Measurements from ENCODE around the gene ATG7. TPM values are rescaled to one million over a fixed set of nuclear protein-coding genes. Genes with fewer than 3 reads are reported as not detected.
"Not testable (repeated sequence)": the region's sequence is repeated elsewhere in the genome, so short reads cannot be mapped to it uniquely, and the experiment has no call there.

The ATG7 gene
- total and polyA plus RNA-seq, 5 donors from 2014 or later, result 13.4 to 42.2 (median 15.3) TPM

DNA sequence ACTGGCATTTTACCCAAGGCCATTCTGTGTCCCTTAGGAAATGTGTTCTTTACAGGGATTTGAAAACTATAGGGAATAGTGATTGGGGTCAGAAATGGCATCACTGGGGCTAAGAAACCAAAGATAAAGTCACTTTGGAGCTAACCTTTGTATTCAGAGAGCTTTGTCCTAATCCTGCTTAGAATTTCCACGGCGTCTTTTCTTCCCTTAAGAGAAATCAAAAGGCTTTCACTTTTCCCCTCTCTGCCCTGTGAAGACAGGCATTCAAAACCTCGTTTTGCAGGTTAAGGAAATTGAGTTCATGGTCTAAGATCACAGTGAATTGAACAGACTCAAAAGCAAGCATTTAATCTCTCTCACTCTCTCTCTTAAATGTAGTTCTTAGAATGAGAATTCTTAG, 189.0 kb downstream of the ATG7 start:
- Mint-ChIP-seq H3K36me3 (peaks cover 7% of the 10 kb centered on the region), H3K27me3 (no peaks in the 10 kb centered on the region)
- no peaks in the 10 kb centered on the region for H3K27me3 ChIP-seq (ENCODE audit: control insufficient read depth, insufficient read depth, low read length)

DNA sequence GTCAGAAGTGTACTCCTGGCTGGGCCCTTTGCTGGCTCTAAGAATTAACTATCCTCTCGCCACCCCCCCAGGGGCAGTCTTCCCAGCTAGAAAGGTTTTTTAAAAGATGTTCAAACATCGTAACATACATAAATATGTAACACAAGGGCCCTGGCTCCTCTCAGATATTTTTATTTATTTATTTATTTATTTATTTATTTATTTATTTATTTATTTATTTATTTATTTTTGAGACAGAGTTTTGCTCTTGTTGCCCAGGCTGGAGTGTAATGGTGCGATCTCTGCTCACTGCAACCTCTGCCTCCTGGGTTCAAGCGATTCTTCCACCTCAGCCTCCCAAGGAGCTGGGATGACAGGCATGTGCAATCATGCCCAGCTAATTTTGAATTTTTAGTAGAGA, 190.5 kb downstream of the ATG7 start:
- not testable (repeated sequence) for H3K4me3 Mint-ChIP-seq; H3K27ac ChIP-seq (ENCODE audit: insufficient read depth, low read length, poor library complexity, severe bottlenecking); H3K27ac Mint-ChIP-seq; H3K9me3 ChIP-seq (ENCODE audit: control insufficient read depth in 2 of 2, low read length in 2 of 2); H3K4me1 ChIP-seq (ENCODE audit: control insufficient read depth, insufficient read depth, low read length, poor library complexity, severe bottlenecking); DNase-seq; H3K27me3 ChIP-seq (ENCODE audit: control insufficient read depth, insufficient read depth, low read length); H3K9me3 Mint-ChIP-seq; H3K4me1 Mint-ChIP-seq; H3K27me3 Mint-ChIP-seq; H3K4me3 ChIP-seq (ENCODE audit: low read depth, low read length); ATAC-seq (ENCODE audit: low read depth in 2 of 2); H3K36me3 ChIP-seq (ENCODE audit: control insufficient read depth, insufficient read depth, low read length)
- H3K36me3 Mint-ChIP-seq, result peaks cover 15% of the 10 kb centered on the region

More for the DNA sequence above, 189.0 kb downstream of the ATG7 start:
- Histone ChIP-seq H3K9me3 (ENCODE audit: control insufficient read depth in 2 of 2, low read length in 2 of 2) (no peaks in the 10 kb centered on the region), H3K4me3 (ENCODE audit: low read depth, low read length) (no peak overlapping the region), H3K27ac (ENCODE audit: insufficient read depth, low read length, poor library complexity, severe bottlenecking) (no peak overlapping the region), H3K4me1 (ENCODE audit: control insufficient read depth, insufficient read depth, low read length, poor library complexity, severe bottlenecking) (no peaks in the 10 kb centered on the region), H3K36me3 (ENCODE audit: control insufficient read depth, insufficient read depth, low read length) (no peaks in the 10 kb centered on the region)
- peaks cover 0 to 4% (median 0%) of the 10 kb centered on the region in 4 donors for H3K4me1 Mint-ChIP-seq
- DNase-seq, result no peak
- H3K9me3 Mint-ChIP-seq, result no peaks in the 10 kb centered on the region
- no peak overlapping the region for H3K27ac Mint-ChIP-seq
- no peak overlapping the region for H3K4me3 Mint-ChIP-seq
- no peak for ATAC-seq (ENCODE audit: low read depth in 2 of 2)

DNA sequence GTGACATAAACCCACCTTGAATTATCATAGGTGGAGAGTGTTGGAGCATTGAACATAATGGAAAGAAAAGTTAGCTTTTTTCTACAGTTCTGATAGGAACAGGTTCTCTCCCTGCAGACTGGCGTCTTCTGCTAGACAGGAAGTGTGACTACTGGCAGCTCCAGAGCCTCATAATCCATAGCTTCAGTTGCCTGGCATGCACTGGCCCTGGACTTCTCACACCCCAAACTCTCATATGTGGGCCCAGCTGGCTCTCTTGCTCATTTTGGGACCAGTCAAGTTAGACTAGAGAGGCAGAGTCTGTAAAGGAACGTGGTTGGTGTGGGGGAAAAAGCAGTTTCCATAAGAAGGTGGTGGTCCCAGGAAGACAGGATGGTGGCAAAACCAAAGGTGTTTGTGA, 191.4 kb downstream of the ATG7 start:
- Mint-ChIP-seq H3K27ac (peak overlapping the region in 1 of 3 donors; percentile 11), H3K4me3 (no peak overlapping the region), H3K9me3 (peaks cover 0 to 2% (median 0%) of the 10 kb centered on the region in 7 donors), H3K36me3 (peaks cover 20% of the 10 kb centered on the region), H3K27me3 (no peaks in the 10 kb centered on the region), H3K4me1 (peaks cover 0 to 7% (median 2%) of the 10 kb centered on the region in 4 donors)
- H3K27me3 ChIP-seq (ENCODE audit: control insufficient read depth, insufficient read depth, low read length), result no peaks in the 10 kb centered on the region
- H3K4me3 ChIP-seq (ENCODE audit: low read depth, low read length), result no peak overlapping the region
- peaks cover 6% of the 10 kb centered on the region for H3K36me3 ChIP-seq (ENCODE audit: control insufficient read depth, insufficient read depth, low read length)
- DNase-seq (no peak), ATAC-seq (ENCODE audit: low read depth in 2 of 2) (no peak)
- no peaks in the 10 kb centered on the region for H3K9me3 ChIP-seq (ENCODE audit: control insufficient read depth in 2 of 2, low read length in 2 of 2)
- H3K4me1 ChIP-seq (ENCODE audit: control insufficient read depth, insufficient read depth, low read length, poor library complexity, severe bottlenecking), result no peaks in the 10 kb centered on the region
- H3K27ac ChIP-seq (ENCODE audit: insufficient read depth, low read length, poor library complexity, severe bottlenecking), result no peak overlapping the region

DNA sequence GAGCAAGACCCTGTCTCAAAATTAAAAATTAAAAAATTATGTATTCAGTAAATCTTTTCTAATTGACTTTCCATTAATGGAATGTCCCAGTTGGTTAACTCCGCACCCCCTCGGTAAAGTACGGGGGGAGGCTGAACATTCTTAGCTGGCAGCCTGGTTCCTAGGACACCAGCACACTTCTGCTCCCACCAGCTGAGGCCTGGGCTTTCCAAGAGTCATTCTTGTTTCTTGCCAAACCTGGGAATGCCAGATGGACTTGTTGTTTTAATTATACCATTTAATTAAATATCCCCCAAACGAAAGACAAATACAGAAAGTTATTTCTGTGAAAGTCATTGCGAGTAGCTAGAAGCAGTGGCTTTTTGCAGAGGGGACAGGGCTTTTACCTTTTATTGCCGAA, 192.2 kb downstream of the ATG7 start:
- H3K9me3 ChIP-seq (ENCODE audit: control insufficient read depth in 2 of 2, low read length in 2 of 2), result no peaks in the 10 kb centered on the region
- no peak overlapping the region for H3K27ac ChIP-seq (ENCODE audit: insufficient read depth, low read length, poor library complexity, severe bottlenecking)
- H3K36me3 ChIP-seq (ENCODE audit: control insufficient read depth, insufficient read depth, low read length), result peaks cover 6% of the 10 kb centered on the region
- H3K27me3 ChIP-seq (ENCODE audit: control insufficient read depth, insufficient read depth, low read length), result no peaks in the 10 kb centered on the region
- no peaks in the 10 kb centered on the region for H3K4me1 ChIP-seq (ENCODE audit: control insufficient read depth, insufficient read depth, low read length, poor library complexity, severe bottlenecking)
- Mint-ChIP-seq H3K27ac (no peak overlapping the region), H3K36me3 (peaks cover 21% of the 10 kb centered on the region), H3K4me1 (peaks cover 0 to 7% (median 2%) of the 10 kb centered on the region in 4 donors), H3K9me3 (peaks cover 0 to 2% (median 0%) of the 10 kb centered on the region in 7 donors), H3K27me3 (no peaks in the 10 kb centered on the region), H3K4me3 (no peak overlapping the region)
- no peak overlapping the region for H3K4me3 ChIP-seq (ENCODE audit: low read depth, low read length)
- ATAC-seq (ENCODE audit: low read depth in 2 of 2) (no peak), DNase-seq (no peak)

DNA sequence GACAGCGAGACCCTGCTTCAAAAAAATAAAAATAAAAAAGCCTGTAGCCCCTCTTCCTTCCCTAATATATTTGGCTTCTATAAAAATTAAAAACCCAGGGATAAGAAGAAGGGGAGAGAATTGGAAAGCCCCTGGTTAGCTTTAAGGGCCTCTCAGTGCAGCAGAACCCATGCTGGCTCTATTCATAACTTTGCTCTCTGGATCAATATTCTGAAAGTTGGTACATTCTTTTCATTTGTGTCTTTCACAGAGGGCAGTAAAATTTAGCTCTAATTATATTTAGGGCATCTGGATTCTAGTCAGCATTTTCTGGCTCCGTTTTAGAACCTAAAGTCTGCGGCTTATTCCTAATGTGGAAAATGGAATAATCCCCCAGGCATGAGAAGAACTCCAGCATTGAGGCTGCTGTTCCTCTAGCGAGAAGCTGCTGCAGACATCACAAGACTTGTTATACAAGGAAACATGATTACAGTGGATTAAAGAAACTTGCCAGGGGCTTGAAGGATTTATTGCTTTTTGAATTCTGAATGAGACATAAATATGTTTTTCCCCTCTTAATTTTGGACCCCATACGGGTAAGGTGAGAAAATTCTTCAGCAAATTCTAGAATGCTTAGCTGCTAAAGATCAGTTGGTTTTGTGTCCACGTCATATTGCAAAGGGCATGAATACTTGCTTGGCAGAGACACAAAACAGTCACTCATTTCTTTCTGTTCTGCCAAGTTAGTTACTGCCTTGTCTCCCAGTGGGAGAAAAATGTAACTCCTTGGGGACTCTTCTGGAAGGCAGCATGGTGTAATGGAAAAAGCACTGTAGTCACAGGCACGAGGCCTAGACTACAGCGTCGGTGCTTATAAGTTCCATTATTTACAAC, 193.8 kb downstream of the ATG7 start:
- no peak overlapping the region for H3K27ac Mint-ChIP-seq
- peaks cover 0 to 7% (median under 1%) of the 10 kb centered on the region in 4 donors for H3K4me1 Mint-ChIP-seq
- H3K4me1 ChIP-seq (ENCODE audit: control insufficient read depth, insufficient read depth, low read length, poor library complexity, severe bottlenecking), result no peaks in the 10 kb centered on the region
- peaks cover 0 to 2% (median 0%) of the 10 kb centered on the region in 7 donors for H3K9me3 Mint-ChIP-seq
- H3K27me3 Mint-ChIP-seq, result no peaks in the 10 kb centered on the region
- peaks cover 6% of the 10 kb centered on the region for H3K36me3 ChIP-seq (ENCODE audit: control insufficient read depth, insufficient read depth, low read length)
- no peaks in the 10 kb centered on the region for H3K27me3 ChIP-seq (ENCODE audit: control insufficient read depth, insufficient read depth, low read length)
- no peak for DNase-seq
- H3K36me3 Mint-ChIP-seq, result peaks cover 24% of the 10 kb centered on the region
- H3K4me3 ChIP-seq (ENCODE audit: low read depth, low read length), result no peak overlapping the region
- H3K27ac ChIP-seq (ENCODE audit: insufficient read depth, low read length, poor library complexity, severe bottlenecking), result no peak overlapping the region
- H3K4me3 Mint-ChIP-seq, result no peak overlapping the region
- no peak for ATAC-seq (ENCODE audit: low read depth in 2 of 2)
- no peaks in the 10 kb centered on the region for H3K9me3 ChIP-seq (ENCODE audit: control insufficient read depth in 2 of 2, low read length in 2 of 2)

DNA sequence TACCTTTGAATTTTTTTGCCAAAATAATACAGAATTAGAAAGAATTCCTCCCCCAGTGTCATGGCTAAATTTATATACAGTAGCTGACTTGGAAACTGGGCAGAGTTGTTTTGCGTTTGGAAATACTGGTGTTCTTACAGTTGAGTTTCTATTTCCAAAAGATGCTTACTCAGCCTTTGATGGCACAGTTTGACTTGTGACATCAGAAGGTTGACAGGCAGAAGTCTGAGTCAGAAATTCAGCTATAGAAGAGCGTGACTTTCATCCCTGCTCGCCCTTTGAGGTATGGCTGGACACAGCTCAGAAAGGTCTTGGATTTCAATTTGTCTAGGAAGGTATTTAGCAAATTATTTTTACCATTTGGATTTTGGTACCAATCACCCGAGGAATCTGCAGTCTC, 195.7 kb downstream of the ATG7 start:
- no peaks in the 10 kb centered on the region for H3K27me3 ChIP-seq (ENCODE audit: control insufficient read depth, insufficient read depth, low read length)
- no peak for DNase-seq
- H3K9me3 ChIP-seq (ENCODE audit: control insufficient read depth in 2 of 2, low read length in 2 of 2), result no peaks in the 10 kb centered on the region
- peak overlapping the region in 1 of 3 donors; percentile 43 for H3K27ac Mint-ChIP-seq
- peaks cover 0 to 2% (median 0%) of the 10 kb centered on the region in 7 donors for H3K9me3 Mint-ChIP-seq
- no peak overlapping the region for H3K27ac ChIP-seq (ENCODE audit: insufficient read depth, low read length, poor library complexity, severe bottlenecking)
- H3K27me3 Mint-ChIP-seq, result no peaks in the 10 kb centered on the region
- H3K4me3 ChIP-seq (ENCODE audit: low read depth, low read length), result no peak overlapping the region
- ATAC-seq (ENCODE audit: low read depth in 2 of 2), result no peak
- H3K4me3 Mint-ChIP-seq, result no peak overlapping the region
- H3K36me3 Mint-ChIP-seq, result peaks cover 25% of the 10 kb centered on the region
- peaks cover 6% of the 10 kb centered on the region for H3K36me3 ChIP-seq (ENCODE audit: control insufficient read depth, insufficient read depth, low read length)
- peaks cover 0 to 11% (median 0%) of the 10 kb centered on the region in 4 donors for H3K4me1 Mint-ChIP-seq
- no peaks in the 10 kb centered on the region for H3K4me1 ChIP-seq (ENCODE audit: control insufficient read depth, insufficient read depth, low read length, poor library complexity, severe bottlenecking)

DNA sequence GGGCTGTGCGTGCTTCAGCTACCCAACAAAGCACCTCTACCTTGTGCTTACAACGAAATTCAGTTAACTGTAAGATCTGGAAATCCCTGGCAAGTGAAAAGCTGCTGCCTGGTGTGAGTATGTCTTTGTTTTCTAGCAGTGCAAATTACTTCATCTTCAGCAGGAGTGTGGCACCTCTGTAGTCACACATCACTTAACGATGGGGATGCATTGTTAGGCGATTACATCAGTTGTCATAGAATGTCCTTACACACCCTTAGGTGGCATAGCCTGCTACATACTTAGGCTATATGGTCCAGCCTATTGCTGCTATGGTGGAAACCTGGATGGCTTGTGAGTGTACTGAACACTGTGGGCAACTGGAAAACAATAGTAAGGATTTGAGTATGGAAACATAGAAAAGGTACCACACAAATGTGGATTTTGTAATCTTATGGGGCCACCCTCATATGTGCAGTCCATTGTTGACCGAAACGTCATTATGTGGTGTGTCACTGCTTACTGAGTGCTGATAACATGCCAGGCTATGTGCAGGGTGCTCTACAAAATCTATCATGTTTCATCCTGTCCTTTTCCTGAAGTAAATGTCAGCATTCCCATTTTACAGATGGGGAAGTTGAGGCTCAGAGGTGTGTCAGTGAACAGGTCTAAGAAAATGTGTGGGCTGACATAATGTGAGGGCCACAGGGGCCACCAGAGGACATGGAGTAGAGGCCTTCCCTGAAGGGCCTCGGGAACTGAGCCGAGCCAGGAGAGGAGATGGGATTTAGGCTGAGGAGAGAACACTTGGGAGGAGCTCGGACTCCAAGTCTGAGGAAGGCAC, 198.0 kb downstream of the ATG7 start:
- H3K27me3 Mint-ChIP-seq, result no peaks in the 10 kb centered on the region
- H3K4me3 ChIP-seq (ENCODE audit: low read depth, low read length), result no peak overlapping the region
- no peak overlapping the region for H3K27ac Mint-ChIP-seq
- H3K27me3 ChIP-seq (ENCODE audit: control insufficient read depth, insufficient read depth, low read length), result no peaks in the 10 kb centered on the region
- peaks cover 0 to 2% (median 0%) of the 10 kb centered on the region in 7 donors for H3K9me3 Mint-ChIP-seq
- H3K27ac ChIP-seq (ENCODE audit: insufficient read depth, low read length, poor library complexity, severe bottlenecking), result no peak overlapping the region
- H3K36me3 ChIP-seq (ENCODE audit: control insufficient read depth, insufficient read depth, low read length), result peaks cover 6% of the 10 kb centered on the region
- no peak for ATAC-seq (ENCODE audit: low read depth in 2 of 2)
- H3K36me3 Mint-ChIP-seq, result peaks cover 25% of the 10 kb centered on the region
- H3K9me3 ChIP-seq (ENCODE audit: control insufficient read depth in 2 of 2, low read length in 2 of 2), result no peaks in the 10 kb centered on the region
- peaks cover 0 to 11% (median 0%) of the 10 kb centered on the region in 4 donors for H3K4me1 Mint-ChIP-seq
- no peak overlapping the region for H3K4me3 Mint-ChIP-seq
- no peaks in the 10 kb centered on the region for H3K4me1 ChIP-seq (ENCODE audit: control insufficient read depth, insufficient read depth, low read length, poor library complexity, severe bottlenecking)
- DNase-seq, result no peak
